GM18858 (cell line): ENCODE measurements around the gene ARHGAP20.
"Not testable (repeated sequence)": the region's sequence is repeated elsewhere in the genome, so short reads cannot be mapped to it uniquely, and the experiment has no call there.

Source experiments
- ATAC-seq: cut with Tn5 transposase; IDR thresholded peaks from one replicate; pipeline ENCODE4 v1.9.1; 2021; ENCODE audit not compliant: unreplicated experiment

ARHGAP20 gene

DNA sequence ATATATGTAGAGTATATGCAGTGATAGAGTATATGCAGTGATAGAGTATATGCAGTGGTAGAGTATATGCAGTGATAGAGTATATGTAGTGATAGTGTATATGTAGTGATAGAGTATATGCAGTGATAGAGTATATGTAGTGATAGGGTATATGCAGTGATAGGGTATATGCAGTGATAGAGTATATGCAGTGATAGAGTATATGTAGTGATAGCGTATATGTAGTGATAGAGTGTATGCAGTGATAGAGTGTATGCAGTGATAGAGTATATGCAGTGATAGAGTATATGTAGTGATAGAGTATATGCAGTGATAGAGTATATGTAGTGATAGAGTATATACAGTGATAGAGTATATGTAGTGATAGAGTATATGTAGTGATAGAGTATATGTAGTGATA is 92.9 kb downstream of the ARHGAP20 start:
- ATAC-seq = not testable (repeated sequence)

GRCh38 chr11:110614031-110614430 is 98.2 kb downstream of the ARHGAP20 start:
- ATAC-seq = no peak

GRCh38 chr11:110613197-110613918 is 98.9 kb downstream of the ARHGAP20 start:
- ATAC-seq = no peak

GRCh38 chr11:110606415-110606814 is 105.8 kb downstream of the ARHGAP20 start:
- ATAC-seq = no peak

DNA sequence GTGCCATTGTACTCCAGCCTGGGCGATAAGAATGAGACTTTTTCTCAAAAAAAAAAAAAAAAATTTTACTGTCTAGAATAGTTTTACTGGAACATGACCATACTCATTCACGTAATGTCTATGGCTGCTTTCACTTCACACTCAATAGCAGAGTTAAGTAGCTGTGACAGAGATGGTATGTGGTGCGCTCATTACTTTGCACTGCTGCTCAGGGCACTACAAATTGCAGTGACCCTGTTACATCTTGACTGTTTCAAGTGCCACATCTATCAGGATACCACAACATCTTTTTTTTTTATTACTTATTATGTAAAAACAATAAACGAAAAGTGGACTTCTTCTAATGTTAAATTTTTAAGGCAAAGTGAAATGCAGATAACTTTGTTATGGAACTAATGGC is 110.3 kb downstream of the ARHGAP20 start:
- ATAC-seq = no peak

DNA sequence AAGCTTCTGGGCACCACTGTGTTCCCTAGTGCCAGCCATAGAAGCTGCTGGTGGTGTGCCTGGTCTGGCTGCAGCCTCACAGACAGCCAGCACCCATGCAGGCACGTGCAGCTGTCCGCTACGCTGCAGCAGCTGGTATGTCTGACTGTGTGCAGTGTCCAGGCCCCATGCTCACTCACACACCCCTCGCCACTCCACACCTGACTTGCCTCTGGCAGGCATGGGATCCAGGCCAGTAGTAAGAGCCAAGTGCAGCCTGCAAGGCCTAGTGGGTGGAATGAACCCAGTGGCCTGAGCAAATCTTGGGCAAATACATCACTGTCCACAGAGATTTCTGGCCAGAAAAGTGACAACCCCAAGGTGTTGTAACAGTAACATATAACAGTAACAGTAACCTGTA is 111.9 kb downstream of the ARHGAP20 start:
- no peak for ATAC-seq

DNA sequence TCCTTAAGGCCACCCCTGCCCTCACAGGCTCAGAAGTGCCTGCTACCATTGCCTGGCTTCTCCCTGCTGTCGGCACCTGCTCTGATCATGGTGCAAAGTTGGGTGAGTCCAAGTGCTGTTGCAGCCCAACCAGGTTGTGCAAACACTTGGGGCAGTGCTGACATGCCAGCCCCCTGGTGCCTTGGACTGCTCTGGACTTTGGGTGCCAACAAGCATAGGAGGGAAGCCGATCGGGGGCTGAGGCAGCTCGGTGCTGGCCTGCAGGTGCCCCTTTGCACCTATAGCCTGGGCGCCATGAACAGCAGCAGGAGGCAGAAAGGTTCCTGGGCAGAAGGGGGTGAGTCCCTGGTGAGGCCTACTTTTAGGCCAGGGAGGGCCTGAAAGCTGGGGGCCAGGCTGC is 113.0 kb downstream of the ARHGAP20 start:
- ATAC-seq = no peak

DNA sequence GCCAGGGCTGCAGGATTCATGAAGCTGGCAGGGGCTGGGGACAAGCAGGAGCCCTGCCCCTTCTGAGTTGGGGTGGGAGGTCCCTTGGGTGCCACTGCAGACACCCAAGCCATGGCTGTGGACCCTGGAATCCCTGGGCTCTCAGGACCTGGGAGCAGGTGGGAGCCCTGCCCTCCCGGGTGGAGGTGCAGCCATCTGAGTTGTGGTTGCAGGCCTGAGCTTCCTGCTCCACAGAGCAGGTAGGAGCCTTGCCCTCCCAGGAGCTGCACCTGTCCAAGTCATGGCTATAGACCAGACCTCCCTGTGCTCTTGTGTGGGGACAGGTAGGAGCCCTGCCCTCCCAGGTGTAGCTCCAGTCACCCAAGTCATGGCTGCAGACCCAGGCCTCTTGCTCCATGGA is 113.5 kb downstream of the ARHGAP20 start:
- ATAC-seq = no peak

- no peak for ATAC-seq
Measured at GRCh38 chr11:110587972-110588371, 124.3 kb downstream of the ARHGAP20 start.

GRCh38 chr11:110587129-110587528 is 125.1 kb downstream of the ARHGAP20 start:
- no peak for ATAC-seq

DNA sequence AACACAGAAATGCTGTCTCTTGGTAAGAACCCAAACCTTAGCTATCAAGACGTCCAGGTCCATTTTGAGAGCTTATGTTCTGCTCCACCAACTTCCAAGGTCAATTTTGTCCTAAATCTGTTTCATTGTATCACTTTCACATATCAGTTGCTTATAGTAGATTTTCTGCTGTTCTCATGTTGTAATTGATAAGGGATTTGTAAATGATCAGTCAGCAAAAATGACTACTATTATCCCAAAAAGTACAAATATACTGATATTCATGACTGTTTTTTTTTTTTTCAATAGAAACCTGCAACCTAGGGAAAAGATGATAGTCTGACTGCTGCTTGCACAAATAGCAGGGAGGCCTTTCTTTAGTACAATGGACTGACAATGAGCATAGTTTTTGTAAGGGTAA is 128.1 kb downstream of the ARHGAP20 start:
- no peak for ATAC-seq

DNA sequence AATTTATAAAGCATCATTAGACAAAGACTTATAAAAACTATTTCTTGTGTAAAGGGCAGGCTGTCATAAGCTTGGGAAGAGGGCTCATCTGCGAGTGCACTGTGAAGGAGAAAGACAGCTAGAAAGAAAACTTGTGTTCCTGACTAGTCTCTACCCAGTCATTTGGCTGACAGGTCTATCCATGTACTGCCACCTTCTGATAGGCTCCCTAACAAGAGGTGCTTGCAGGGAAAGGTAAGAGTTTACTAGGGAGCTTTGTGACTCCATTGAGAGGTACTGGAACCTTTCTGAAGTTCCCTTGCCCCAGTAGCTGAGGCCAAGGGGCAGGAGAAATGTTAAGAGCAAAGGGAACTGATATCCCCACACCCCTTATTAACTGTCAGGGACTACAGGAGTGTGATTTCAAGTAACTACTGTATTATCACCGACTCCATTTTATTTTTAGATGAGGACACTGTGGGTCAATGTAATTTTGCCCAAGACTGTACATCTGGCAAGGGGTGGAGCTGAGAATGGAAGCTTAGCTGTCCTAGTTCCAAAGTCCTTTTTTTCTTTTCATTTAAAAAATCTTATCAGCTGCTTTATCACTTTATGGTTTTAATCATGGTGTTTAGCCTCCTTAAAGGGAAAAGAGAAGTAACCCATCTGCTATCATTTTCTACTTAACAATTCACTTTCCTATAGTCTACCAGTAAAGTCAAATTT is 129.4 kb downstream of the ARHGAP20 start:
- no peak for ATAC-seq

GRCh38 chr11:110580571-110580970 is 131.7 kb downstream of the ARHGAP20 start:
- ATAC-seq = no peak

DNA sequence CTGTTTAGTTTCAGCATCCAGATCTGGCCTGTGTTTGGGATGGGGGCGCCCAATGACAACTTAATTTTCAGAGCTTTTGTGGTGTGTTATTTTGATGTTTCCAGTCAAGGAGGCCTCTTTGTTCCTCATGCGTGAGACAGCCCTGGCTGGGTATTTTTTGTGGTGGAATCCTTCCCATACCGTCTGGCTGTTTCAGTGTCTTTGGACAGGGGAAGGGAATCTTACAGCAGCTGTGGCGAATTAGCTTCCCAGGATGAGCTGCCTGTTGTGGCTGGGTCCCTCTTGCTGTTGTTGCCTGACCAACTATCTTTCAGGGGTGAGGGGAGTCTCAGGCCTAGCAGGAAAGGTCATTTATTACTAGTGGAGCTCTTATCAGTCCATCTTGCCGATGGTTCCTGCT is 138.8 kb downstream of the ARHGAP20 start:
- ATAC-seq = no peak

GRCh38 chr11:110571081-110571720 is 141.0 kb downstream of the ARHGAP20 start:
- no peak for ATAC-seq

GRCh38 chr11:110566577-110566976 is 145.7 kb downstream of the ARHGAP20 start:
- no peak for ATAC-seq

DNA sequence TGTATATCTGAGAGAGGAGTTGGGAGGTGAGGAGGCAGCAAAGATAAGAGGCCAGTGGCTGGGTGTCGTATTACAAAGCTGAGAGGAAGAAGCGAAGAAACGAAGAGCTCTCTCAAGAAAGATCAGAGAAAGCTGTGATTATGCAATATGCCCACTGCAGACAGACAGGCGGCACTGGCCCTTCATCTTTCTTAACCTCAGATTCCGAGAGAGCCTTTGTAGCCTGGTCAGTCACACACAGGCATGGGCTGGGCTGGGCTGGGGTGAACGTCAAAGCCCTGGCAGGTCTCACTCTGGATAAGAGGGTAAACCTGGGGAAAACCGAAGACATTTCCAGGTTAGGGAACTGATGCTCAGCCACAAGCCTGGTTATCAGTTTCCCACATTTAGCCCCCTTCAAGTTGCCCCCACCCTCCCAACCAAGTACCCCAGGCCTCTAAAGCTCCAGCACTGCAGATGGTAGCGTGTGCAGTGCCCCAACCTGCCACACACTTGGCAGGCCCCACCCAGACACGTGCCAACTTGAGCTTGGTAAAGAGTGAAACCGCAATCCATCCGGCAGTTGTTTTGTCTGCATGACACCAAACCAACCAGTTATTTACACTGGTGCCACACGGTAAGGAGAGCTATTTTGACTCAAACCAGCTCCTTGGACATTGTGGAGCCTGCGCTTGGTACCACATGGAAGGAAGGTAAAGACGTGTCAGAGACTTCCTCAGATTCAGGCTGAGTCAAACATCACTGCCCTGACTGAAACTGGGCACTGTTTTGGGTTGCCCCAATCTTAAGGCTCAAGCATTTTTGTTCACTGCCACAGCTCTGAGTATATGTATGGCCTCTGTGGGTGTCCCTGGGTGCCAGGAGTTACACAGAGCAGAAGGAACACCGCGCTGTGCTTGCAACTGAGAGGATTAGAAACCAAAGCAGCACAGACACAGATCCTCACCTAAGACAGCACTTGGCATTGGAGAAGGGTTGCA is 146.6 kb downstream of the ARHGAP20 start:
- ATAC-seq = no peak

- no peak for ATAC-seq
Measured at GRCh38 chr11:110564676-110565356, 147.4 kb downstream of the ARHGAP20 start.

DNA sequence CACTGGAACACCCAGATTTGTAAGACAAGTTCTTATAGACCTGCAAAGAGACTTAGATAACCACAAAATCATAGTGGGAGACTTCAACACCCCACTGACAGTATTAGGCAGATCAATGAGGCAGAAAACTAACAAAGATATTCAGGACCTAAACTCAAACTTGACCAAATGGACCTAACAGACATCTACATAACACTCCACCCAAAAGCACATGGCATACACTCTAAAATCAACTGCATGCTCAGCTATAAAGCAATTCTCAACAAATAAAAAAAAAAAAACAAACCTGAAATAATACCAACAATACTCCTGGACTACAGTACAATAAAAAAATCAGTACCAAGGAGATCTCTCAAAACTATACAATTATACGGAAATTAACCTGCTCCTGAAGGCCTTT is 167.5 kb downstream of the ARHGAP20 start:
- ATAC-seq = no peak

DNA sequence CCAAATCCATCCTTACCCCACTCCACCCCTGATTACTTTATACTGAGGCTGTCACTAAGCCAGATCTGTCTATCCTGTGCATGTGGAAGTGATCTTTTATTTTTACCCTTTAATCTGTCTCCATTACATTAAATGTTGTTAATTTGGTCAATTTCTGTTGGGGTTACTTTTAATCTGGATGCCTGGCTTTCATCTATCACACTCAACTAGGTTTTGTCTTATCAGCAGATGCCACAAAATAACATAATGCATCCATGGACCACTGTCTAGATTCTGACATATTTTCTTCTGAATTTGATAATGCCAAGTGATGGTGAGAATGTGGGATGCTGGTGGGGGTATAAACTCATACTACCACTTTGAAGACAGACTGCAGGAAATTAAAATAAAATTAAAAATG is 174.1 kb downstream of the ARHGAP20 start:
- ATAC-seq = no peak
